GM19395 (cell line): Measurements from ENCODE around the gene CD84.
"Not testable (repeated sequence)": the region's sequence is repeated elsewhere in the genome, so short reads cannot be mapped to it uniquely, and the experiment has no call there.

ENCODE experiments used
- ATAC-seq: cut with Tn5 transposase; IDR thresholded peaks from one replicate; pipeline ENCODE4 v1.9.1; 2021; ENCODE audit warnings: mild to moderate bottlenecking, moderate library complexity; ENCODE audit not compliant: unreplicated experiment

The CD84 gene

GRCh38 chr1:160579216-160579701 is at the start of gene CD84:
Gene CD84 (minus strand): TSS chr1:160579496. CDS start chr1:160579437, 59 bp downstream.
- ATAC-seq, result no peak

- no peak for ATAC-seq
These were observed 49.5 kb upstream of the CD84 start for GRCh38 chr1:160628799-160629263.

GRCh38 chr1:160627677-160628289 is 48.5 kb upstream of the CD84 start:
- ATAC-seq, result not testable (repeated sequence)

- peak; percentile 34 for ATAC-seq
These were observed 47.4 kb upstream of the CD84 start for GRCh38 chr1:160626509-160627342.

- ATAC-seq, result no peak
These were observed 46.6 kb upstream of the CD84 start for GRCh38 chr1:160625725-160626498.

GRCh38 chr1:160625321-160625720 is 46.0 kb upstream of the CD84 start:
- no peak for ATAC-seq

- ATAC-seq, result peak; percentile 30
These were observed 45.2 kb upstream of the CD84 start for GRCh38 chr1:160624464-160624863.

- no peak for ATAC-seq
These were observed 44.6 kb upstream of the CD84 start for GRCh38 chr1:160623862-160624261.

GRCh38 chr1:160623227-160623633 is 43.9 kb upstream of the CD84 start:
- no peak for ATAC-seq

GRCh38 chr1:160622501-160623226 is 43.4 kb upstream of the CD84 start:
- ATAC-seq, result no peak

GRCh38 chr1:160621633-160622413 is 42.5 kb upstream of the CD84 start:
- ATAC-seq, result no peak

- ATAC-seq, result no peak
These were observed 41.8 kb upstream of the CD84 start for GRCh38 chr1:160620942-160621632.

GRCh38 chr1:160619742-160620277 is 40.5 kb upstream of the CD84 start:
- ATAC-seq, result no peak

- ATAC-seq, result no peak
These were observed 39.5 kb upstream of the CD84 start for GRCh38 chr1:160618763-160619274.

- no peak for ATAC-seq
These were observed 39.0 kb upstream of the CD84 start for GRCh38 chr1:160618327-160618726.

GRCh38 chr1:160615660-160616059 is 36.4 kb upstream of the CD84 start:
- no peak for ATAC-seq

- no peak for ATAC-seq
These were observed 35.1 kb upstream of the CD84 start for GRCh38 chr1:160614410-160614809.

- no peak for ATAC-seq
These were observed 33.4 kb upstream of the CD84 start for GRCh38 chr1:160612613-160613218.
